IPS-18a (cell line): ENCODE measurements around the gene SLC27A2.

ENCODE experiments used
- H3K27ac ChIP-seq: one replicate; pipeline ENCODE4 v1.5.1; 2013; ENCODE audit warnings: low read length
- H3K27me3 ChIP-seq: one replicate; pipeline ENCODE4 v1.6.1; 2013; ENCODE audit warnings: mild to moderate bottlenecking, low read length; ENCODE audit not compliant: control insufficient read depth, insufficient read depth
- H3K36me3 ChIP-seq: one replicate; pipeline ENCODE4 v1.6.1; 2013; ENCODE audit warnings: low read depth, low read length; ENCODE audit not compliant: control insufficient read depth
- H3K4me1 ChIP-seq: one replicate; pipeline ENCODE4 v1.6.1; 2013; ENCODE audit warnings: low read depth, low read length; ENCODE audit not compliant: control insufficient read depth
- H3K4me3 ChIP-seq: one replicate; pipeline ENCODE4 v1.5.1; 2013; ENCODE audit warnings: low read length
- H3K9ac ChIP-seq: one replicate; pipeline ENCODE4 v1.6.1; 2013; ENCODE audit warnings: mild to moderate bottlenecking, low read length, moderate library complexity
- H3K9me3 ChIP-seq: one replicate; pipeline ENCODE4 v1.6.1; 2013; ENCODE audit warnings: low read depth, low read length; ENCODE audit not compliant: control insufficient read depth

The SLC27A2 gene

DNA sequence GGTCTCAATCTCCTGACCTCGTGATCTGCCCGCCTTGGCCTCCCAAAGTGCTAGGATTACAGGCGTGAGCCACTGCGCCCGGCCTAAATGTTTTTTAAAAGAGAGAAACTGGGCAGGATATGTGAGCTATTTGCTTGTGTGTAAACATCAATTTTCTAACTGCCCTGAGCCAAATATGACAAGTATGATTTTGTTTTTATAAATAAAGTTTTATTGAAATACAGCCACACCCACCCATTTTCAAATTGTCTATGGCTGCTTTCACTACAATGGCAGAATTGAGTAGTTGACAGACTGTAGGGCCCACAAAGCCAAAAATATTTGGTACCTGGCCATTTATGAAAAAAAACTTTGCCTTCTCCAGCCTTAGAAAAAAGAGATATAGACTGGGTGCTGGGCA lies 99.4 kb downstream of the SLC27A2 start:
- Histone ChIP-seq H3K27me3 (no peaks in the 10 kb centered on the region), H3K9me3 (no peaks in the 10 kb centered on the region), H3K36me3 (peaks cover 9% of the 10 kb centered on the region), H3K4me3 (no peak overlapping the region), H3K9ac (no peak overlapping the region), H3K4me1 (no peaks in the 10 kb centered on the region), H3K27ac (no peak overlapping the region)
